ENCODE data around the gene SFRP4.
"Not testable (repeated sequence)": the region's sequence is repeated elsewhere in the genome, so short reads cannot be mapped to it uniquely, and the experiment has no call there.

SFRP4 gene

GRCh38 chr7:37916673-37917660 is at the start of gene SFRP4:
Gene SFRP4, minus strand, starts transcription at chr7:37916817. Its CDS starts 280 bp downstream, at chr7:37916537.
- DNase-seq (ENCODE audit: low read depth, low spot score) = no peak
- no peak within 1 kb of the TSS for H3K27ac ChIP-seq

DNA sequence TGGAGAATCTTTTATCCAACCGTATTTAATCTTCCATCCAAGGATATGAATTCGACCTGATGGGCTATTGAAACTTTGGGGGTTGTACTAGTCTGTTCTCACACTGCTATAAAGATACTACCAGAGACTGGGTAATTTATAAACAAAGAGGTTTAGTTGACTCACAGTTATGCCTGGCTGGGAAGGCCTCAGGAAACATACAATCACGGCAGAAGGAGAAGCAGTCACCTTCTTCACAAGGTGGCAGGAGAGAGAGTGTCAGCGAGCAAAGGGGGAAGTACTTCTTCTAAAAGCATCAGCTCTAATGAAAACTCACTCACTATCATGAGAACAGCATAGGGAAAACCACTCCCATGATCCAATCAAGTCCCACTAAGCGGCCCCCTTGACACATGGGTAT is 47.6 kb upstream of the SFRP4 start:
- DNase-seq (ENCODE audit: low read depth, low spot score) = no peak
- H3K27ac ChIP-seq = no peak overlapping the region

DNA sequence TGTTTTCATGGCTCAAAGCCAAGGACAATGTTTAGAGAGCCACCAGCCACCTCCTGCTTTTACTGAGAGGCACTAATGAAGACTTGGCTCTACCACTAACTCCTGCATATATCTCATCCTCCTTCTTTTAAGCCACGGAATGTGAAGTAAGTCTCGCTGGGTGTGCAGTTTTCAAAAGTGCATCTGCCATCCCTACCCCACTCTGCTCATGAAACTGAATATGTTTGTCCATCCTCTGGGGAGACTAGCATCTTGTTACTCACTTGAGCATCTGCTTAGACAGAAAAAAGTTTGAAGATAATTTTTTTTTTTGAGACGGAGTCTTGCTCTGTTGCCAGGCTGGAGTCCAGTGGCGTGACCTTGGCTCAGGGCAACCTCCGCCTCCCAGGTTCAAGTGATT is 44.6 kb upstream of the SFRP4 start:
- no peak overlapping the region for H3K27ac ChIP-seq
- DNase-seq (ENCODE audit: low read depth, low spot score) = no peak

GRCh38 chr7:37960483-37960882 is 43.9 kb upstream of the SFRP4 start:
- H3K27ac ChIP-seq = no peak overlapping the region
- no peak for DNase-seq (ENCODE audit: low read depth, low spot score)

DNA sequence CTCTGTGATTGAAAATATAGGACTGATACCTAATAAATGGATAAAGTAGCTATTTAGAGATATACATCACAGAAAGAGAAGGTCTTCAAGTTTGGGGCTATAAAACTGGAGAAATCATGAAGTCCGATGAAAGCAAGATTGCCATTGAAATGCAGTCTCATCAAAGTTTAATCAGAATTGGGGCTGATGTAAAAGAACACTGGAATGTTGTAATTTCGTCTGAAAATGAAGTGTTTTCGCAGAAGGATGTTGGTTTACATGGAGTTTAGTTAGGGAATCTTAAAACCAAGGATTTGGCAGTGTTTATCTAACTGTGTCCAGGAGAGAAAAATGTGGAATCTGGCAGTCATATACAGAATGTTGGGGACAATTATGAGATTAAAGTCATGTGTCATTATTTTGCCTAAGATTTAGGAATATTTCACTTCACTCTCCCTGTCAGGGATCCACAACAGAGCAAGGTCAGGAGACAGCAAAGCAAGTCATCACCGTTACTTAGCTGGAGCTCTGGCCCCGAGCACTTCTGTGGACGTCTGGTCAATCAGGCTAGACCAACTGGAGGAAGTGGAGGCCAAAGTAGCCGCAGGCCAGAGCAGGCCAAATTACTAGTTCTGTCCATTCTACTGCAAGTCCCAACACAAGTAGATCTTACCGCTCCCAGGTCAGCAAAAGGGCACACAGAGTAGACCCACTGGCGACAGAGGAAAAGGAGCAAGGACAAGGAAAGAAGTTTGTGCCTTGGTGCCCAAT is 40.8 kb upstream of the SFRP4 start:
- no peak for DNase-seq (ENCODE audit: low read depth, low spot score)
- H3K27ac ChIP-seq = no peak overlapping the region

DNA sequence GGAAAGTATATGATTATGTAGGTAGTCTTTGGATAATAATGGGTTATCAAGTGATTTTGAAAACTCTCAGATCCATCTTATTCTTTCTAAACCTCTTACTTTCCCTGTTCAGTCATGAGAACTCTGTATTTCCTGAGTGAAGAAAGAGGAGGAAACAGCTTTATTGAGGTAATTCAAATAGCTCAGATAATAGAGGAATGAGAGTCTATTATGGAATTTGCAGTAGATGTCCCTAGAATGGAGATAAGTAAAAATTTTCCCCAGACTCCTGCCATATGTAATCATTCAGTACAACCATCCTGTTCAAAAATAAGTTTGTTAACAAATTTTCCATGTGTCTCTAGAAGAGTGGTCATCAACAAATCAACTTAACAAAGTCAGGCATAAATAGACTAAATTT is 40.2 kb upstream of the SFRP4 start:
- no peak for DNase-seq (ENCODE audit: low read depth, low spot score)
- H3K27ac ChIP-seq = no peak overlapping the region

GRCh38 chr7:37954217-37954616 is 37.6 kb upstream of the SFRP4 start:
- not testable (repeated sequence) for H3K27ac ChIP-seq; DNase-seq (ENCODE audit: low read depth, low spot score)

DNA sequence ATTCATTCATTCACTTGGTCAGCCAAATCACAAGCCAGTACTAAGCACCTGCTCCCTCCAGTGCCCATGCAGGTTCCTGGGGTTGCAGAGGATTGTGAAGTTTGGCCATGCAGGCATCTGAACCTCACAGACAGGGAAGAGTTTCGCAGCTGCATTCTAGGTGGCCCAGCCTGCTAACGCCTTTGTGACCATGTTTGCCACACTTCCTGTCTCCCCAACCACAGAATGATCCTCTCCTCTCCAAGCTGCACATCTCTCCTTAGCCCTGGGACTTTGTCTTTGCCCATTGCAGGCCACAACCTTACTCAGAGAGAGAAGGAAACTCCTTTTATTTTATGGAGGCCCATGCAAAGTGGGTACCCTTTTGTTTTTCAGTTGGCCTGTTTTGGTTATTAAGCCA is 35.6 kb upstream of the SFRP4 start:
- no peak overlapping the region for H3K27ac ChIP-seq
- no peak for DNase-seq (ENCODE audit: low read depth, low spot score)

DNA sequence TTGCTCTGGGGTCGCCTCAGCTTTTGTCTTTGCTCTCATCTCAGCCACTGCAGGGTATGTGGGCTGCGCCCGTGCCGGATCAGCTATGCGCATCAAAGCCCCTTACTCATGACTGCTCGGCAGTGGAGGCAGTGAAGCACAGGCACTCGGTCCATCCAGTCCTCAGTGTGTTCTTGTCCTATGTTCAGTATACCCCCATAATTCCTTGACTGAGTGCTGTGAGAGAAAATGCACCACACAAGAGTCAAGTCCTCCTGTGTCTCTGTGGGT is 31.3 kb upstream of the SFRP4 start:
- no peak overlapping the region for H3K27ac ChIP-seq
- DNase-seq (ENCODE audit: low read depth, low spot score) = no peak

- H3K27ac ChIP-seq = no peak overlapping the region
- DNase-seq (ENCODE audit: low read depth, low spot score) = no peak
These were observed 30.7 kb upstream of the SFRP4 start for GRCh38 chr7:37947138-37947940.

DNA sequence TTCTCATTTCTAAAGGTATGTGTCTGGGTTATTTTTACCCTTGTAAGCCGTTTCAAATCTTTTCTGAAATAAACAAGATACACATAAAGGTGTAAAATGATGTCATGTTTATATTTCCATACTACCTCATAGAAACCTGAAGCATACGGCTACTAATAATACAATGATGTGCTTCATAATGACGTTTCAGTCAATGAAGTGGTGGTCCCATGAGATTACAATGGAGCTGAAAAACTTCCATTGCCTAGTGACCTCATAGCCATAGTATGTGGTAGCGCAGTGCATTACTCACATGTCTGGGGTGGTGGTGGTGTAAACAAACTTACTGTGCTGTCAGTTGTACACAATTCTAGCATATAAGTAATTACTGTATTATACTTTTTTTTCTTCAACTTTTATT is 28.7 kb upstream of the SFRP4 start:
- no peak for DNase-seq (ENCODE audit: low read depth, low spot score)
- no peak overlapping the region for H3K27ac ChIP-seq

DNA sequence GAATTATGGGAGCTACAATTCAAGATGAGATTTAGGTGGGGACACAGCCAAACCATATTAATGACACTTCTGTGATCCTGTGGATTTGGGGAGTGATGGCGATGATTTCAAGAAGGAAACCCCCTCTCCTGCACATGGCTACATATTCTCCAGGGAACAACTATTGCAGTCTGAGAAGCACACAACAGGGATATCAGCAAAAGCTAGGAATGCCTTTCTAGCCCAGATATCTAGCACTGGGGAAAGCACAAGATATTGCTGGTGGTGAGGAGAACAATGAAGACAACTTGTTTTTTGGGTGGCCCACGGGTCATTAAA is 28.1 kb upstream of the SFRP4 start:
- no peak for DNase-seq (ENCODE audit: low read depth, low spot score)
- H3K27ac ChIP-seq = no peak overlapping the region

DNA sequence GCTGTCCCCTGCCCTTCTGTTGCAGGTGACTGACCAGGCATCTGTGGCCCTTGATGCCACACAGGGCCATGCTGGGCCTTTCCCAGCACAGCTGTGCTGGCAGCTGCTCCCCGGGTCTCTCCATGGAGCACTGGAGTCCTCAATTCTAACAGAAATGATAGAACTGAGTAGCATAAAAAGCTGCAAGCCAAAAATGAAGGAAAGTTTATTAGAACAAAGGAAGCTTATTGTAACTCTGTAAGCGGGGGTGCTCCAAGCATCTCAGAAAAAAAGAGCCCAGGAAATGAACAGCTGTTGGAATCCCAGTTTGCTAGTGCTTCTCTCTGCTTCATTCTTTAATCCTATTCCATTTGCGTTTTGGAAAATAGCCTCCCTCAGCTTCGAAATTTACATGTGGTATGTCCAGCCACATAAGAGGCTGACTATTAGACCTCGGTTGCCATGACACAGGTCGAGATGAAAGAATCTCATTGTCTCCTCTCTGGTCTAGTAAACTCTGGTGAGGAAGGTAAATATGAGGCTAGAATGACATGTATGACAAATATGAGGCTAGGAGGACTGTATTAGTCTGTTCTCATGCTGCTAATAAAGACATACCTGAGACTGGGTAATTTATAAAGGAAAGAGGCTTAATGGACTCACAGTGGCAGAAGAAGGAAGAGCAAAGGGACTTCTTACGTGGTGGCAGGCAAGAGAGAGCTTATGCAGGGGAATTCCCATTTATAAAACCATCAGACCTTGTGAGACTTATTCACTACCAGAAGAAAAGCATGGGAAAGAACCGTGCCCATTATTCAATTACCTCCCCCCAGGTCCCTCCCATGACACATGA is 27.5 kb upstream of the SFRP4 start:
- no peak overlapping the region for H3K27ac ChIP-seq

DNA sequence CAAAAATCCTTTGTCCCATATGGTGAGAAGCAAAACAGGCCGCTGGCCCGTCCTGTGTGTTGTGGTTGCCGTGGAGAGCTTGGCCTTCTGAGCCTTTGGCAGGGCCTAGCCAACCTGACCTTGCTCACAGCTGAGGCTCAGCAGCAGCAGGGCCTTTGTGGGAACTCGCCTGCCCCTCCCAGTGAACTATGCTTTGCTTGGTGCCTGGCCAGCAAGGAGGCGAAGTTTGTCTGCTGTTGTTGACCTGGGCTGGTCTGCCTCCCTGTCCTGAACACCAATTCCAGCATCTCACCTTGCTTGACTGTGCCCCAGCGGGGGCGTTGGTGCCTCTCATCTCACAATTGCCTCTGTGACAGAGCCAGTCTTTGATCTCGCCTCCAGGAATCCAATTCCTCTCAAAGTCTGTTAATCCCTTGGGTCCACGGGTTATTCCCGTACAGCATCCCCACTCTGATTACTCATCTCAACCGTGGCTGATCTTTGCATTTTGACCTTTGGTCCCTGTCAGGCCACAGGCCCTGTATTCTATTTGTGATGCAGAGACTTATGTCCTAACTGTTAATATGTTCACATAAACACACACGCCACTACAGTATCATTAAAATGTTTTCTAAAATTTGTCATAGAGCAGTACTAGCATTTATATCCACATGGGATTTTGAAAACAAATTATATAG is 26.5 kb upstream of the SFRP4 start:
- H3K27ac ChIP-seq = no peak overlapping the region
- no peak for DNase-seq (ENCODE audit: low read depth, low spot score)

More for the DNA sequence above, 27.5 kb upstream of the SFRP4 start:
- peak; percentile 51 for DNase-seq (ENCODE audit: low read depth, low spot score)

GRCh38 chr7:37933018-37933566 is 16.5 kb upstream of the SFRP4 start:
- no peak overlapping the region for H3K27ac ChIP-seq
- DNase-seq (ENCODE audit: low read depth, low spot score) = no peak

- no peak for DNase-seq (ENCODE audit: low read depth, low spot score)
- H3K27ac ChIP-seq = no peak overlapping the region
These were observed 15.9 kb upstream of the SFRP4 start for GRCh38 chr7:37932543-37932942.

DNA sequence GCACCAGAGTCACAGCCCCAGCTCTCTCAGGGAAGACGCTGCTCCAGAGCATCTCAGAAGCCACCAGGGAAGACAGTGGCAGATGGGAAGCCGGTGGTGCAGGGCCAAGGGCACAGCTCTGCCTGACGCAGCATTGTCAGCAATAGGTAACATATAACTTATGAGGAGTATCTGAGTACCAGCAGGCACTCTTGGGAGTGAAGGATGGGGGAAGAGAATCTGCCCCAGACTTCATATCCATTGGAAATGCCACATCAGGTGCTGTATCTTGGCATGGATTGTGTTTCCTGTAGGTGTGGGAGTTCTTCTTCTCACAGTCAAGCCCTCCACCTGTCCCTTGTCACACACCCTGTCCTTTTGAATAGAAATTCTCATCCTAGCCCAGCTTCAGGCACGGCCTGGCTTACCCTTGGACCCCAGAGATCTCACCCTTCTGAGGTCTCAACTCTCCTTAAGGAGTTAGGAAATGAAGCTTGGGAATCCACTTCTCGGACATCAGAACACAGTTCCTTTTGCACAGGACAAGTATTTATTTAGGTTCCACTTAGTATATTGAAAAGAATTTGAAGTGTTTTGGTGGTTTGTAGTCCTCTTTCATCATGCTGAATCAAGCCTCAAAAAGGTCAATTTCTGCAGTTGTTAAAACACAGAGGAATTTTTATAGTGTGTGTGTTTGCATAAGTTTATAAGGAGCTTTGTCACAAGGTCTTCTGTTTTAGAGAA is 13.8 kb upstream of the SFRP4 start:
- DNase-seq (ENCODE audit: low read depth, low spot score) = no peak
- no peak overlapping the region for H3K27ac ChIP-seq

DNA sequence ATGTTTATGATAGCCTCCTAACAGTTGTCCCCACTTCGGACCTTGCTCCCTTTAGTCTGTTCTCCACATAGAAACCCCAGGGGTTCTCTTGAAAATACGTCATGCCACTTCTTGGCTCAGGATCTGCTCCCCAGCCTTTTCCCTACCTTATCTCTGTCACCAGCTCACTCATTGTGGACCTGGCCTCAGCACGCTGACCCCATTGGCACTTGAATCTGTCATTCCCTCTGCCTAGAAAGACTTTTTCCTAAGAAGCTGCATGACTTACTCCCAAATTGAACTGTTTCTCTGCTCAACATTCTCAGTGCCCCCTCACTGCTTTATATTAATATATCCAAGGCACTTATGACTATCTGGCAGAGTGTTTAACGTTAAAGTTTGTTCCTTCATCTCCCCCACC is 12.3 kb upstream of the SFRP4 start:
- no peak for DNase-seq (ENCODE audit: low read depth, low spot score)
- no peak overlapping the region for H3K27ac ChIP-seq

Measured in epithelial cell of prostate (primary cell).